HFFc6 (cell line): ENCODE measurements around the gene FAM135A. TPM values are rescaled to one million over a fixed set of nuclear protein-coding genes. Genes with fewer than 3 reads are reported as not detected.
A peak's percentile ranks its signal among the peaks of the same experiment; 100 is the strongest.

Experiments used
- DNase-seq: peaks from one replicate; pipeline ENCODE4 v3.0.0-alpha.2; 2018
- H3K27ac Mint-ChIP-seq: 2 replicates; pipeline ENCODE4 v1.8.0; 2020; ENCODE audit warnings: mild to moderate bottlenecking, mixed read lengths
- H3K27me3 Mint-ChIP-seq: 2 replicates; pipeline ENCODE4 v1.8.0; 2021; ENCODE audit warnings: mild to moderate bottlenecking, moderate library complexity, mixed read lengths; ENCODE audit not compliant: insufficient read depth
- H3K36me3 Mint-ChIP-seq: 2 replicates; pipeline ENCODE4 v1.8.0; 2021; ENCODE audit warnings: low read depth, mixed read lengths
- H3K4me1 Mint-ChIP-seq: 2 replicates; pipeline ENCODE4 v1.8.0; 2020; ENCODE audit warnings: low read depth, mixed read lengths
- H3K4me3 Mint-ChIP-seq: 2 replicates; pipeline ENCODE4 v1.8.0; 2020; ENCODE audit warnings: mild to moderate bottlenecking, moderate library complexity, mixed read lengths
- H3K9me3 Mint-ChIP-seq: 2 replicates; pipeline ENCODE4 v1.8.0; 2020; ENCODE audit warnings: mild to moderate bottlenecking, mixed read lengths
- total RNA-seq, 6 experiments: library from RNA; stranded (reverse); fragmentation: NEBNext Ultra II Directional; extraction: Animal tissue kit (Norgen Biotek cat#: 25700); gene quantifications; 2 replicates in 1 of 6; 3 replicates in 5 of 6; pipeline ENCODE4 v1.2.3, GENCODE V29; 2021
- TF ChIP-seq, protein P1 (sequence below): fragments of 200-600 bp; sonication (generic); IDR thresholded peaks from 2 replicates; pipeline ENCODE4 v1.5.0; 2021; ENCODE audit warnings: antibody characterized with exemption, mild to moderate bottlenecking

The FAM135A gene
- total RNA-seq, 6 experiments from 2014 or later = 2.2 to 4.0 (median 3.9) TPM

DNA sequence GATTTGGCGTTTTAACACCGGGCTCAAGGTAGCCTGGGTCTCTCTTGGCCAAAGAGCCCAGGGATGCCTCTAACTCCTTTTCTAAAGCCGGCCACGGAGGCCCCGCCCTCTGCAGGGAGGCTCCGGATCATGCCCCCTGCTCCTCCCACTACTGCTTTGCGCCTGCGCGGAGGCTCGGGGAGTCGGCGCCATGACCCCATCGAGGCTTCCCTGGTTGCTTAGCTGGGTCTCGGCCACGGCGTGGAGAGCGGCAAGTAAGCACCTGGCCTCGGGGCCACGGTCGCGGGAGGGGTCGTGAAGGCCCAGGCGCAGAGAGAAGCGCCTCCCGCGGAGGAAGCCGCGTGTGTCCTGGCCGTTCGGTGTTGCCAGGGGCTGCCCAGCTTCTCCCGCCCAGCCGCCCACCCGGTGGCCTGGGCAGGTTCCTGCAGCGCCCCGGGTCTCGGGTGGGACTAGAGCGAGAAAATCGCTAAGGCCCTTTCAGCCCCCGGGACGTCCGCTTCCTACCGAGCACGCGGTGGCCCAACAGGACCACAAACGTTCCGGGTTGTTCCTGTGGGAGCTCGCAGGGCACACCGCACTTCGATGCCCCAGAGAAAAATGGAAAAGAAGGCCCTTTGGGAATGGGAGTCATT is 153.6 kb downstream of the FAM135A start, which contains the start of gene SDHAF4:
SDHAF4 (plus strand) TSS at position 180 of the 632 bp plus-strand sequence; CDS start at position 191, 11 bp downstream.
- peak within 1 kb of the TSS; percentile 51 for H3K27ac Mint-ChIP-seq
- TF ChIP-seq, protein P1, sequence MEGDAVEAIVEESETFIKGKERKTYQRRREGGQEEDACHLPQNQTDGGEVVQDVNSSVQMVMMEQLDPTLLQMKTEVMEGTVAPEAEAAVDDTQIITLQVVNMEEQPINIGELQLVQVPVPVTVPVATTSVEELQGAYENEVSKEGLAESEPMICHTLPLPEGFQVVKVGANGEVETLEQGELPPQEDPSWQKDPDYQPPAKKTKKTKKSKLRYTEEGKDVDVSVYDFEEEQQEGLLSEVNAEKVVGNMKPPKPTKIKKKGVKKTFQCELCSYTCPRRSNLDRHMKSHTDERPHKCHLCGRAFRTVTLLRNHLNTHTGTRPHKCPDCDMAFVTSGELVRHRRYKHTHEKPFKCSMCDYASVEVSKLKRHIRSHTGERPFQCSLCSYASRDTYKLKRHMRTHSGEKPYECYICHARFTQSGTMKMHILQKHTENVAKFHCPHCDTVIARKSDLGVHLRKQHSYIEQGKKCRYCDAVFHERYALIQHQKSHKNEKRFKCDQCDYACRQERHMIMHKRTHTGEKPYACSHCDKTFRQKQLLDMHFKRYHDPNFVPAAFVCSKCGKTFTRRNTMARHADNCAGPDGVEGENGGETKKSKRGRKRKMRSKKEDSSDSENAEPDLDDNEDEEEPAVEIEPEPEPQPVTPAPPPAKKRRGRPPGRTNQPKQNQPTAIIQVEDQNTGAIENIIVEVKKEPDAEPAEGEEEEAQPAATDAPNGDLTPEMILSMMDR = peak; percentile 37; the same call in 1 of the 2 replicates
- H3K4me3 Mint-ChIP-seq = peak within 1 kb of the TSS; percentile 88
- peaks cover 4% of the 10 kb centered on the region; the same call in 1 of the 2 replicates for H3K36me3 Mint-ChIP-seq
- peak; percentile 82 for DNase-seq
- H3K9me3 Mint-ChIP-seq = no peaks in the 10 kb centered on the region
- H3K4me1 Mint-ChIP-seq = peaks cover 13% of the 10 kb centered on the region
- H3K27me3 Mint-ChIP-seq = no peaks in the 10 kb centered on the region

DNA sequence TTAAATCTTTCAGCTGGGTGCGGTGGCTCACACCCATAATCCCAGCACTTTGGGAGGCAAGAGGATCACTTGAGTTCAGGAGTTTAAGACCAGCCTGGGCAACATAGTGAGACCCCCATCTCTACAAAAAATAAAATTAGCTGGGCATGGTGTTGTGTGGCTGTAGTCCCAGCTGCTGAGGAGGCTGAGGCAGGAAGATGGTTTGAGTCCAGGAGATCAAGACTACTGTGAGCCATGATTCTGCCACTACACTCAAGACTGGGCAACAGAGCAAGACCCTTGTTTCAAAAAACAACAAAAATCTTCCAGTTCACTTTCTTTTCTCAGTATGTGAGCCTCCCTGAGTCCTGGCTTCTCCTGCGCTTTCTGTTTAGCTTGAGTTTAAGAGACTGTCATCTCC is 161.3 kb downstream of the FAM135A start:
- Mint-ChIP-seq H3K27ac (no peak overlapping the region), H3K27me3 (no peaks in the 10 kb centered on the region; the same call in 1 of the 2 replicates), H3K4me3 (no peak overlapping the region), H3K36me3 (peaks cover 3% of the 10 kb centered on the region; the same call in 1 of the 2 replicates), H3K9me3 (no peaks in the 10 kb centered on the region), H3K4me1 (no peaks in the 10 kb centered on the region)
- no peak for DNase-seq
- TF ChIP-seq, protein P1 = no peak

DNA sequence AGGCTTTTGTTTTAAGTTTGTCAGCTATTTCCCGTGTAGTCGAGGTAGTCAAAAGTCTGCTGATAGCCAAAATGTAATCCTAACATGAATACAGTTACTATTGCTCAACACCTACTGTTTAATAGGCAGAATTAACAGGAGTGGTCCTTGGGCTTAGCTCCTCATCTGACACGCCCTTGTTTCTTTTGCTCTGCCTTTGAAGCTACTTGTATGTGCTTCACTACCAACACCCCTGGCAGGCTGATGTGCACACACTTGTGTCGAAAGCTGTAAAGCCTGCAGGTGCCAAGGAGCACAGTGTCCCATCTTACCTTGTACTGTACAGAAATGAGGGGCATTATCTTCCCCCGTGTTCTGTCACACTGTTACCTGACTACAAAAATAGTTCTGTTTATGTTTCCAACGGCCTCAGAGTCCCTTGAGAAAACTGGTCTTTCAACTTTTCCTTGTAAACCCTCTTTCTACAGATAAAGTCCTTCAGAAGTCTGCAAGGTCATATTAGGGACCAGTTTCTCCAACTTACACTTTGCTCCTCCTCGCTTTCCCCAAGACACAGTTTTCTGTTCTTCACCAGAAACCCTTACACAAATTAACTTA is 162.7 kb downstream of the FAM135A start:
- H3K4me3 Mint-ChIP-seq = no peak overlapping the region
- no peak for DNase-seq
- no peaks in the 10 kb centered on the region for H3K4me1 Mint-ChIP-seq
- no peaks in the 10 kb centered on the region; the same call in 1 of the 2 replicates for H3K27me3 Mint-ChIP-seq
- TF ChIP-seq, protein P1 = no peak
- H3K9me3 Mint-ChIP-seq = no peaks in the 10 kb centered on the region
- no peaks in the 10 kb centered on the region for H3K36me3 Mint-ChIP-seq
- H3K27ac Mint-ChIP-seq = no peak overlapping the region

DNA sequence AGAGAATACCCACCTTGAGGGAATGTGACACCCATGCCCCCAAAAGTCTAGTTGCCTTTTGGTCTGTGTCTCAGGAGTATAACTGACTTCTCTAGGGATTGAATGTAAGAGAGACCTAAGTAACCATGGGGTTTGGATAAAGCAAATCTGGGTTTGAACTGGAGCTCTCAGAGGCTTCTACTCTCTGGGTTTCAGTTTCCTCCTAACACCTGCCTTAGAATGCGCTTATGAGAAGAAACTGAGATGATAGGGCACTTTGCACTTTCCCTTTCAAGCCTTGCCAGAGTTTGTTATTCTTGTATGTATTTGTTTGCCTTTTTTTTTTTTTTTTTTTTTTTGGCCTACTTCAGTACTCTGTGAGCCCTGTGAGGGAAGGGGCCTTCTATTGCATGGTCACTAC is 172.8 kb downstream of the FAM135A start:
- no peak overlapping the region for H3K27ac Mint-ChIP-seq
- peaks cover 9% of the 10 kb centered on the region; the same call in 1 of the 2 replicates for H3K36me3 Mint-ChIP-seq
- no peak for DNase-seq

DNA sequence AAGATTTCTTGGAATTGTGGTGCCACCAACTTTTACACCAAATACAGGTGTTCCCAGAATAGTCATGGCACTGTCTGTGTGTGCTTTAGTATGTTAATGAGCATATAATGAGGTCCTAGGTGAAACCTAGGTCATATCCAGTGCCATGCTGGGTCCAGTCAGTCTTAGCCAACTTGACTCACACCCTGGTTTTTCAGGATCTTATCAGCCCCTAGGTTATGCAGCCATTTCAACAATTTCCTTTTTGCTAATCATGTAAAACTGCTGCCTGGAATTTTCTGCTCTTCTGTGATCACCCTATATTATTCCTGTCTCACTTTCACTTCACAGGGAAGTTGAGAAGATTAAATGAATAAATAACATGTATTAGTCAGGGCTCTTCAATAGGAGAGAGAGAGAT is 177.1 kb downstream of the FAM135A start:
- Mint-ChIP-seq H3K4me3 (no peak overlapping the region), H3K27ac (no peak overlapping the region), H3K9me3 (no peaks in the 10 kb centered on the region), H3K4me1 (no peaks in the 10 kb centered on the region), H3K36me3 (no peaks in the 10 kb centered on the region), H3K27me3 (no peaks in the 10 kb centered on the region; the same call in 1 of the 2 replicates)
- no peak for DNase-seq
- TF ChIP-seq, protein P1 = no peak

More for the DNA sequence above, 172.8 kb downstream of the FAM135A start:
- TF ChIP-seq, protein P1 = no peak
- Mint-ChIP-seq H3K27me3 (no peaks in the 10 kb centered on the region), H3K9me3 (no peaks in the 10 kb centered on the region), H3K4me1 (no peaks in the 10 kb centered on the region), H3K4me3 (no peak overlapping the region)
